Loucy (cell line): ENCODE results near the gene ZMIZ2.

Experiments
- H2AFZ ChIP-seq: fragments of 200-600 bp; sonication (generic); 2 replicates; pipeline ENCODE4 v1.6.0; 2016; ENCODE audit warnings: antibody characterized with exemption, mild to moderate bottlenecking, low read length, moderate library complexity
- H3F3A ChIP-seq: fragments of 200-600 bp; 2 replicates; pipeline ENCODE4 v1.6.0; 2016; ENCODE audit warnings: antibody characterized with exemption, low read depth, mild to moderate bottlenecking
- H3K27me3 ChIP-seq: fragments of 200-600 bp; sonication (generic); 2 replicates; pipeline ENCODE4 v1.6.1; 2014; ENCODE audit warnings: low read length, mild to moderate bottlenecking; ENCODE audit not compliant: insufficient read depth, poor library complexity, severe bottlenecking
- H3K36me3 ChIP-seq: fragments of 200-600 bp; sonication (generic); 2 replicates; pipeline ENCODE4 v1.6.1; 2016; ENCODE audit warnings: low read length; ENCODE audit not compliant: insufficient read depth
- H3K4me1 ChIP-seq: fragments of 200-600 bp; sonication (generic); 2 replicates; pipeline ENCODE4 v1.5.1; 2014; ENCODE audit warnings: low read length, mild to moderate bottlenecking; ENCODE audit not compliant: insufficient read depth, poor library complexity, severe bottlenecking
- H3K4me2 ChIP-seq: fragments of 200-600 bp; sonication (generic); 2 replicates; pipeline ENCODE4 v1.6.0; 2014; ENCODE audit warnings: antibody characterized with exemption, low read length, low read depth, mild to moderate bottlenecking; ENCODE audit not compliant: poor library complexity, severe bottlenecking
- H3K4me3 ChIP-seq: fragments of 200-600 bp; sonication (generic); 2 replicates; pipeline ENCODE4 v1.5.1; 2014; ENCODE audit warnings: low read length, mild to moderate bottlenecking, mixed read lengths; ENCODE audit not compliant: poor library complexity, severe bottlenecking
- H3K79me2 ChIP-seq: fragments of 200-600 bp; sonication (generic); 2 replicates; pipeline ENCODE4 v1.6.1; 2014; ENCODE audit warnings: low read length; ENCODE audit not compliant: insufficient read depth
- H3K9ac ChIP-seq: fragments of 200-600 bp; sonication (generic); 2 replicates; pipeline ENCODE4 v1.6.0; 2014; ENCODE audit warnings: mild to moderate bottlenecking, low read depth, low read length, moderate library complexity; ENCODE audit not compliant: poor library complexity, severe bottlenecking
- H3K9me2 ChIP-seq: fragments of 200-600 bp; sonication (generic); replicated peaks from 2 replicates; pipeline ENCODE4 v1.6.1; 2016; ENCODE audit warnings: low read depth, low read length, mixed read lengths
- H3K9me3 ChIP-seq: fragments of 200-600 bp; sonication (generic); 2 replicates; pipeline ENCODE4 v1.6.1; 2014; ENCODE audit warnings: mild to moderate bottlenecking, antibody characterized with exemption, low read length, low read depth; ENCODE audit not compliant: insufficient read depth
- H4K20me1 ChIP-seq: fragments of 200-600 bp; sonication (generic); 2 replicates; pipeline ENCODE4 v1.6.0; 2014; ENCODE audit warnings: antibody characterized with exemption, low read length, mild to moderate bottlenecking; ENCODE audit not compliant: insufficient read depth, poor library complexity, severe bottlenecking
- EZH2phosphoT487 ChIP-seq: fragments of 200-600 bp; IDR thresholded peaks from 2 replicates; pipeline ENCODE4 v1.6.1; 2018; ENCODE audit warnings: antibody characterized with exemption, mild to moderate bottlenecking, moderate library complexity, borderline replicate concordance
- TF ChIP-seq, protein P1 (sequence below): fragments of 200-600 bp; sonication (generic); conservative IDR thresholded peaks from 2 replicates; pipeline ENCODE4 v1.5.1; 2014; ENCODE audit warnings: mild to moderate bottlenecking, antibody characterized with exemption, low read length

Gene ZMIZ2

DNA sequence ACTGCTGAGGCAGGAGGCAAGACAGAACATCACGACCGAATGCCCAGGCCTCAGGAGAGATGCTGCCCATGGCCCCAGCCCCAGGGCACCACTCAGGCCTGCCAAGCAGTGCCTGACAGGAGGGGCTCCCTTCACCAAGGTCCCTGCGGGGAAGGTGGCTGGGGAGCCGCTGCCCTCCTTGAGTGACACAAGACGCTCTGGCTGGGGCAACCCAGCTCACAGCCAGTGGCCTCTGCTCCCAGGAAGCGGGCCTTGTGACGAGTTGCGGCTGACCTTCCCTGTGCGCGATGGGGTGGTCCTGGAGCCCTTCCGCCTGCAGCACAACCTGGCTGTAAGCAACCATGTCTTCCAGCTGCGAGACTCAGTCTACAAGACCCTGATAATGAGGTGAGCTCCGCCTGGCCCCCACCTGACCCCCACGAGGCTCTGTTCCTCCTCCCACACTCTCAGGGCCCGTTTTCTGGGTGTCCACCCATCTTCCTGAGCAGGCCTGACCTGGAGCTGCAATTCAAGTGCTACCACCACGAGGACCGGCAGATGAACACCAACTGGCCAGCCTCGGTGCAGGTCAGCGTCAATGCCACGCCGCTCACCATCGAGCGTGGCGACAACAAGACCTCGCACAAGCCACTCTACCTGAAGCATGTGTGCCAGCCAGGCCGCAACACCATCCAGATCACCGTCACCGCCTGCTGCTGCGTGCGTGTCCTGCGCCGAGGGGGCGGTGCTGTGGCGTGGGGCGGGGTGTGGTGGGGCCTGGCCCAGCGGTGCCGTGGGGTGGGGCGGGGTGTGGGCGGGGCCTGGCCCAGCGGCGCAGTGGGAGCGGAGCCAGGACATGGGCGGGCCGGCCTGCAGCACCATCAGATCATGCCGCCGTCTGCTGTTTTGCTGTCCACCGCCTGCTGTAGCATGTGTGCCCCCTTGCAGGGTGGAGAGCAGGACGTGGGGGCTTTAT, 12.8 kb downstream of the ZMIZ2 start:
- H3K9me2 ChIP-seq = no peaks in the 10 kb centered on the region
- no peaks in the 10 kb centered on the region for H3F3A ChIP-seq
- H4K20me1 ChIP-seq = no peaks in the 10 kb centered on the region
- H2AFZ ChIP-seq = no peak overlapping the region
- H3K36me3 ChIP-seq = peaks cover 83% of the 10 kb centered on the region; the same call in 1 of the 2 replicates
- TF ChIP-seq, protein P1, sequence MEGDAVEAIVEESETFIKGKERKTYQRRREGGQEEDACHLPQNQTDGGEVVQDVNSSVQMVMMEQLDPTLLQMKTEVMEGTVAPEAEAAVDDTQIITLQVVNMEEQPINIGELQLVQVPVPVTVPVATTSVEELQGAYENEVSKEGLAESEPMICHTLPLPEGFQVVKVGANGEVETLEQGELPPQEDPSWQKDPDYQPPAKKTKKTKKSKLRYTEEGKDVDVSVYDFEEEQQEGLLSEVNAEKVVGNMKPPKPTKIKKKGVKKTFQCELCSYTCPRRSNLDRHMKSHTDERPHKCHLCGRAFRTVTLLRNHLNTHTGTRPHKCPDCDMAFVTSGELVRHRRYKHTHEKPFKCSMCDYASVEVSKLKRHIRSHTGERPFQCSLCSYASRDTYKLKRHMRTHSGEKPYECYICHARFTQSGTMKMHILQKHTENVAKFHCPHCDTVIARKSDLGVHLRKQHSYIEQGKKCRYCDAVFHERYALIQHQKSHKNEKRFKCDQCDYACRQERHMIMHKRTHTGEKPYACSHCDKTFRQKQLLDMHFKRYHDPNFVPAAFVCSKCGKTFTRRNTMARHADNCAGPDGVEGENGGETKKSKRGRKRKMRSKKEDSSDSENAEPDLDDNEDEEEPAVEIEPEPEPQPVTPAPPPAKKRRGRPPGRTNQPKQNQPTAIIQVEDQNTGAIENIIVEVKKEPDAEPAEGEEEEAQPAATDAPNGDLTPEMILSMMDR = no peak
- TF ChIP-seq EZH2phosphoT487 = no peak
- no peaks in the 10 kb centered on the region for H3K9me3 ChIP-seq
- no peaks in the 10 kb centered on the region for H3K27me3 ChIP-seq
- H3K9ac ChIP-seq = no peak overlapping the region
- no peak overlapping the region for H3K4me2 ChIP-seq
- no peak overlapping the region for H3K4me3 ChIP-seq
- H3K79me2 ChIP-seq = no peaks in the 10 kb centered on the region
- H3K4me1 ChIP-seq = no peaks in the 10 kb centered on the region

DNA sequence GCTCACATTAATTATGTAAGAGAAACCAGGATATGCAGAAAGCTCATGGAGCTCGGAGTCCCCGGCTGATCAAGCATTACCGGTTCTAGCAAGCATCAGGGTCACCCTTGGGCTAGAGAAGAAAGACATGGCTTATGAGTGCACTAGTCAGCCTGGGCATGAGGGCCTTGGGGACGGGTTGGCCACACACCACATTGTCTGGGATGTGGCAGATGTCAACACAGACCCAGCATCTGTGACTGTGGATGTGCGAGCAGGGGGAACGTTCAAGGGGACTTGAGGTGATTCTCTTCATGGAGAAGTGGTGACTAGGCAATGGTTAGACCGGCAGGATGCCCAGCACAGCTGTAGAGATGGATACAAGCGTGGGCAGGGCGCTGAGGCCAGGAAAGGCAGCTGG, 13.7 kb downstream of the ZMIZ2 start:
- no peaks in the 10 kb centered on the region for H3K4me1 ChIP-seq
- H2AFZ ChIP-seq = no peak overlapping the region
- H3K4me3 ChIP-seq = no peak overlapping the region
- no peaks in the 10 kb centered on the region for H3K9me2 ChIP-seq
- H3K27me3 ChIP-seq = no peaks in the 10 kb centered on the region
- H3K36me3 ChIP-seq = peaks cover 83% of the 10 kb centered on the region; the same call in 1 of the 2 replicates
- H4K20me1 ChIP-seq = no peaks in the 10 kb centered on the region
- H3K9ac ChIP-seq = no peak overlapping the region
- no peak overlapping the region for H3K4me2 ChIP-seq
- no peaks in the 10 kb centered on the region for H3F3A ChIP-seq
- no peaks in the 10 kb centered on the region for H3K79me2 ChIP-seq
- no peaks in the 10 kb centered on the region for H3K9me3 ChIP-seq
- TF ChIP-seq, protein P1 = no peak
- TF ChIP-seq EZH2phosphoT487 = no peak

- no peaks in the 10 kb centered on the region for H3F3A ChIP-seq
- no peaks in the 10 kb centered on the region for H3K9me3 ChIP-seq
- TF ChIP-seq, protein P1 = no peak
- TF ChIP-seq EZH2phosphoT487 = no peak
- H3K9me2 ChIP-seq = no peaks in the 10 kb centered on the region
- H3K27me3 ChIP-seq = no peaks in the 10 kb centered on the region
- H3K4me3 ChIP-seq = no peak overlapping the region
- H3K79me2 ChIP-seq = no peaks in the 10 kb centered on the region
- no peaks in the 10 kb centered on the region for H3K4me1 ChIP-seq
- H4K20me1 ChIP-seq = no peaks in the 10 kb centered on the region
- no peak overlapping the region for H3K4me2 ChIP-seq
- H3K9ac ChIP-seq = no peak overlapping the region
- H3K36me3 ChIP-seq = peaks cover 86% of the 10 kb centered on the region; the same call in 1 of the 2 replicates
- H2AFZ ChIP-seq = no peak overlapping the region
These were observed 14.3 kb downstream of the ZMIZ2 start for GRCh38 chr7:44762726-44763522.
